ENCODE measurements around the gene ANKRD6. TPM values are rescaled to one million over a fixed set of nuclear protein-coding genes. Genes with fewer than 3 reads are reported as not detected.

ANKRD6 gene
- total RNA-seq, 1 donor from 2014 or later = 13.3 TPM

DNA sequence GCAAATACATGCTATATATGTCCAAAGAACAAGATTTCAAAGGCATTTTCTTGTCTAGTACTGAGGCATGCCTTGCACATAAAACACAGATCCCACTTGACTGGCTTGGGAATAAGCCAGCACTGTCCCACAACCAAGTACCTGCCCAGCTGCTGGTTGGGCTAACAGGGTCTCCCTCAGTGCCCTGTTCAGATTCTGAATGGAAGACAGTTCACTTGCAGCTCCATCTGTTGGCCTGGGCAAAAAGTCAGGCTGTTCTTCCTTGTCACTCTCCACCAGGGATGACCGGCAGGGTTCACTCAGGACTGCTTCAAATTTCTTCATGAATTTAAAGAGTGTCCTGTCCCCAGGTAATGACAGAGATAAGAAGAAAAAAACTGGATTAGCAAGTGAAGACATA is 250.0 kb downstream of the ANKRD6 start:
- Histone ChIP-seq H3K4me1 (no peaks in the 10 kb centered on the region), H3K9me3 (no peaks in the 10 kb centered on the region), H3K27me3 (no peaks in the 10 kb centered on the region), H3K27ac (no peak overlapping the region), H3K36me3 (peaks cover 0 to 92% of the 10 kb centered on the region in 2 donors), H3K4me3 (no peak overlapping the region)
- intact Hi-C loops (cut with DNase I) = no loop called here
- no peak for TF ChIP-seq POLR2AphosphoS5 (IDR thresholded peaks at IDR 0.05; ENCODE audit: insufficient read depth in 1 of 2, low read depth in 1 of 2)
- no peak for DNase-seq (ENCODE audit: extremely low spot score in 2 of 2)

Small RNAs within 50 kb of the gene (small RNA-seq; reads per million reads assigned to genes)
- not detected for gene RN7SL11P

Other genes starting within 250 kb of the ANKRD6 start
- gene GABRR1, start 215.8 kb upstream of the ANKRD6 start, total RNA-seq = not detected
- 1.5 TPM for gene GABRR2, start 117.9 kb upstream of the ANKRD6 start, total RNA-seq
- gene UBE2J1, start 80.4 kb upstream of the ANKRD6 start, total RNA-seq = 23.8 TPM
- gene RRAGD, start 20.9 kb upstream of the ANKRD6 start, total RNA-seq = 6.4 TPM
- 14.5 TPM for gene LYRM2, start 205.6 kb downstream of the ANKRD6 start, total RNA-seq

Measured in vagina (tissue), 2 donors.